Measurements from ENCODE around the gene PDCD2. TPM values are rescaled to one million over a fixed set of nuclear protein-coding genes. Genes with fewer than 3 reads are reported as not detected.

PDCD2 gene
- total RNA-seq, 1 experiment from 2014 or later = 132 TPM

GRCh38 chr6:170554013-170554795 lies 30.2 kb downstream of the PDCD2 start, which contains the start of gene TBP:
TSS of gene TBP (plus strand) at chr6:170554369. CDS start at chr6:170557030, 2,661 bp downstream.
- CTCF ChIA-PET = interaction anchor here (1.0 kb wide), 1 partner anchor 24 kb away, joined by 5 read pairs; no protein-coding TSS in a partner anchor
- Mint-ChIP-seq H3K27me3 (ENCODE audit: low read depth) (no peaks in the 10 kb centered on the region), H3K9me3 (no peaks in the 10 kb centered on the region), H3K27ac (no peak within 1 kb of the TSS), H3K36me3 (peaks cover 23% of the 10 kb centered on the region), H3K4me3 (no peak within 1 kb of the TSS), H3K4me1 (peaks cover 13% of the 10 kb centered on the region)
- ATAC-seq = peak; percentile 93
- POLR2A ChIA-PET = interaction anchor here (0.9 kb wide), 1 partner anchor 30 kb away, joined by 3 read pairs; the partner anchor contains the start of gene PDCD2
- peak; percentile 97 for DNase-seq (ENCODE audit: low spot score)
- 0 out of 2 replicates have a peak, but pooled peaks have one; percentile 50 for TF ChIP-seq ZNF219 (CRISPR knock-in tag; IDR thresholded peaks at IDR 0.05; ENCODE audit: borderline replicate concordance)
- no peak for TF ChIP-seq OVOL2 (CRISPR knock-in tag; IDR thresholded peaks at IDR 0.05; ENCODE audit: borderline replicate concordance)
- TF ChIP-seq, protein P1, sequence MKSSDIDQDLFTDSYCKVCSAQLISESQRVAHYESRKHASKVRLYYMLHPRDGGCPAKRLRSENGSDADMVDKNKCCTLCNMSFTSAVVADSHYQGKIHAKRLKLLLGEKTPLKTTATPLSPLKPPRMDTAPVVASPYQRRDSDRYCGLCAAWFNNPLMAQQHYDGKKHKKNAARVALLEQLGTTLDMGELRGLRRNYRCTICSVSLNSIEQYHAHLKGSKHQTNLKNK (CRISPR knock-in tag; IDR thresholded peaks at IDR 0.05) = no peak
- TF ChIP-seq JAZF1 (CRISPR knock-in tag; IDR thresholded peaks at IDR 0.05) = no peak
- no peak for TF ChIP-seq IRF2 (CRISPR knock-in tag; IDR thresholded peaks at IDR 0.05; ENCODE audit: borderline replicate concordance, low read depth)
- TF ChIP-seq NFE2L1 (CRISPR knock-in tag; IDR thresholded peaks at IDR 0.05) = no peak
- 0 out of 2 replicates have a peak, but pooled peaks have one; percentile 36 for TF ChIP-seq JUN (CRISPR knock-in tag; IDR thresholded peaks at IDR 0.05)
- TF ChIP-seq KAT7 (CRISPR knock-in tag; IDR thresholded peaks at IDR 0.05; ENCODE audit: borderline replicate concordance) = no peak
- TF ChIP-seq, protein P2, sequence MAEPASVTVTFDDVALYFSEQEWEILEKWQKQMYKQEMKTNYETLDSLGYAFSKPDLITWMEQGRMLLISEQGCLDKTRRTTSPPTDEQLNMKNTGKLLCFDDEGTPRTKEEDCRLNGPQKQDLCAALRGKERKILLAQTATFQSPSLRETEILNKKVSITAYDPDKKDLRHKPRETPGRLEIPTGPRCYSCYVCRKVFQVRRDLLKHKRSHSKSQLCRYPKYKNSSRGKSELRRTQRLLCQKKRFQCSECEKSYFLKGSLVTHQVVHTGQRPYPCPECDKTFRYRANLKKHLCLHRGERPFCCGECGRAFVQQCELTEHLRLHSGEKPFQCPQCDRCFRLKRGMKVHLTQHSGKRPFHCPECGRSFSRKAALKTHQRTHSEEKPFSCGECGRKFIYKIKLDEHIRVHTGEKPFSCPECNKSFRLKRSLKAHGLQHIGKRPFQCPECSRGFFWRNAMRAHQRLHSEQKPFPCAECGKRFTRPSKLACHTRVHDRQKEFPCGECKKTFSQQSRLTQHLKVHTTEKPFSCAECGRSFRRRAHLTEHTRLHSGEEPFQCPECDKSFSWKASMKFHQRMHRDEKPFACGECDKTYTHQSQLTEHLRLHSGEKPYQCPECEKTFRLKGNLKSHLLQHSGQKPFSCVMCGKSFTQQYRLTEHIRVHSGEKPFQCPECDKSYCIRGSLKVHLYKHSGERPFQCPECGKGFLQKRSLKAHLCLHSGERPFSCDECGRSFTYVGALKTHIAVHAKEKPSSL (CRISPR knock-in tag; conservative IDR thresholded peaks at IDR 0.05) = no peak
- TF ChIP-seq ZNF532 (CRISPR knock-in tag; IDR thresholded peaks at IDR 0.05; ENCODE audit: borderline replicate concordance) = no peak
- no peak for TF ChIP-seq GRHL2 (CRISPR knock-in tag; IDR thresholded peaks at IDR 0.05; ENCODE audit: insufficient replicate concordance, severe bottlenecking)
- no peak for TF ChIP-seq NR1H2 (CRISPR knock-in tag; IDR thresholded peaks at IDR 0.05)
- no peak for TF ChIP-seq E2F5 (CRISPR knock-in tag; IDR thresholded peaks at IDR 0.05)
- TF ChIP-seq, protein P3, sequence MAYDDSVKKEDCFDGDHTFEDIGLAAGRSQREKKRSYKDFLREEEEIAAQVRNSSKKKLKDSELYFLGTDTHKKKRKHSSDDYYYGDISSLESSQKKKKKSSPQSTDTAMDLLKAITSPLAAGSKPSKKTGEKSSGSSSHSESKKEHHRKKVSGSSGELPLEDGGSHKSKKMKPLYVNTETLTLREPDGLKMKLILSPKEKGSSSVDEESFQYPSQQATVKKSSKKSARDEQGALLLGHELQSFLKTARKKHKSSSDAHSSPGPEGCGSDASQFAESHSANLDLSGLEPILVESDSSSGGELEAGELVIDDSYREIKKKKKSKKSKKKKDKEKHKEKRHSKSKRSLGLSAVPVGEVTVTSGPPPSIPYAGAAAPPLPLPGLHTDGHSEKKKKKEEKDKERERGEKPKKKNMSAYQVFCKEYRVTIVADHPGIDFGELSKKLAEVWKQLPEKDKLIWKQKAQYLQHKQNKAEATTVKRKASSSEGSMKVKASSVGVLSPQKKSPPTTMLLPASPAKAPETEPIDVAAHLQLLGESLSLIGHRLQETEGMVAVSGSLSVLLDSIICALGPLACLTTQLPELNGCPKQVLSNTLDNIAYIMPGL (CRISPR knock-in tag; IDR thresholded peaks at IDR 0.05) = no peak
- TF ChIP-seq RORB (CRISPR knock-in tag; IDR thresholded peaks at IDR 0.05) = no peak
- TF ChIP-seq CREB1 (CRISPR knock-in tag; IDR thresholded peaks at IDR 0.05) = 0 out of 2 replicates have a peak, but pooled peaks have one; percentile 52
- no peak for TF ChIP-seq FOXP4 (CRISPR knock-in tag; IDR thresholded peaks at IDR 0.05)
- TF ChIP-seq GABPB1 (CRISPR knock-in tag; IDR thresholded peaks at IDR 0.05) = peak; percentile 92
- TF ChIP-seq ZNF396 (CRISPR knock-in tag; IDR thresholded peaks at IDR 0.05; ENCODE audit: borderline replicate concordance) = no peak
- no peak for TF ChIP-seq ZNF138 (CRISPR knock-in tag; conservative IDR thresholded peaks at IDR 0.05)
- 0 out of 2 replicates have a peak, but pooled peaks have one; percentile 26 for TF ChIP-seq ZNF416 (CRISPR knock-in tag; IDR thresholded peaks at IDR 0.05)
- TF ChIP-seq ERG (CRISPR knock-in tag; IDR thresholded peaks at IDR 0.05) = no peak
- TF ChIP-seq NFYB (CRISPR knock-in tag; conservative IDR thresholded peaks at IDR 0.05; ENCODE audit: low read depth) = peak; percentile 59
- TF ChIP-seq TEAD1 (CRISPR knock-in tag; IDR thresholded peaks at IDR 0.05) = peak; percentile 72; the same call in 1 of the 2 replicates
- TF ChIP-seq SP1 (CRISPR knock-in tag; conservative IDR thresholded peaks at IDR 0.05) = peak; percentile 93
